Hair follicle dermal papilla cell (primary cell): ENCODE data around the gene LYPD6B. TPM values are rescaled to one million over a fixed set of nuclear protein-coding genes. Genes with fewer than 3 reads are reported as not detected.

Source experiments
- total RNA-seq: library from RNA; depleted of rRNA; stranded (reverse); fragments of >200 nt; gene quantifications from 2 replicates; pipeline ENCODE4 v1.2.3, GENCODE V29; 2012

LYPD6B gene
- 11.4 and 18.6 TPM in 2 replicates for total RNA-seq

GRCh38 chr2:149038442-149039212, at the start of gene LYPD6B:
TSS of gene LYPD6B (plus strand) at chr2:149038699. CDS start at chr2:149130949, 92,250 bp downstream.

Other genes starting within 250 kb of the LYPD6B start
- 0.12 and 0.16 TPM in 2 replicates for gene KIF5C, start 163.5 kb upstream of the LYPD6B start, total RNA-seq